Esophagus squamous epithelium (tissue), 4 donors: ENCODE results near the gene EIF4ENIF1. TPM values are rescaled to one million over a fixed set of nuclear protein-coding genes. Genes with fewer than 3 reads are reported as not detected.

Experiments used
- small RNA-seq, 4 donors: library from RNA; depleted of rRNA; stranded (forward); fragments of <200 nt; gene quantifications; one replicate each; pipeline ENCODE3, GENCODE V24; 2016
- total RNA-seq, 4 donors: library from RNA; depleted of rRNA; stranded (reverse); fragments of >200 nt; gene quantifications; one replicate each; pipeline ENCODE4 v1.1.0, GENCODE V29; 2016

EIF4ENIF1 gene
- total RNA-seq, 4 donors from 2014 or later = 8.3 to 14.3 (median 11.2) TPM

Small RNAs within 50 kb of the gene (small RNA-seq; reads per million reads assigned to genes)
- 0 reads per million in 4 donors for gene AL096701.2
- gene RNU6-28P = 0 reads per million in 4 donors

Other genes with a start within 250 kb of the EIF4ENIF1 start
- 10 to 100 TPM in 3 of 4 donors, 1 to 10 TPM in 1; 7.0 to 53.0 (median 19.2) TPM for gene PIK3IP1, start 197.4 kb downstream of the EIF4ENIF1 start, total RNA-seq
- 10 to 100 TPM in 2 of 4 donors, 1 to 10 TPM in 2; 2.2 to 13.0 (median 7.2) TPM for gene PATZ1, start 143.5 kb downstream of the EIF4ENIF1 start, total RNA-seq
- gene DRG1, start 90.2 kb downstream of the EIF4ENIF1 start, total RNA-seq = 10 to 100 TPM; 26.5 to 67.3 (median 41.2) TPM
- 10 to 100 TPM; 11.0 to 20.0 (median 16.4) TPM for gene SFI1, start 6.7 kb upstream of the EIF4ENIF1 start, total RNA-seq
- 10 to 100 TPM; 21.4 to 34.0 (median 30.6) TPM for gene PISD, start 172.4 kb upstream of the EIF4ENIF1 start, total RNA-seq